ENCODE data around the gene GPR146. TPM values are rescaled to one million over a fixed set of nuclear protein-coding genes. Genes with fewer than 3 reads are reported as not detected.

The GPR146 gene
- total and polyA plus RNA-seq, 9 of the 15 experiments (the other 6 are each of a cell fraction or from before 2014, with no cell fraction given) = 0.22 to 3.6 (median 0.64) TPM; not detected in 2

DNA sequence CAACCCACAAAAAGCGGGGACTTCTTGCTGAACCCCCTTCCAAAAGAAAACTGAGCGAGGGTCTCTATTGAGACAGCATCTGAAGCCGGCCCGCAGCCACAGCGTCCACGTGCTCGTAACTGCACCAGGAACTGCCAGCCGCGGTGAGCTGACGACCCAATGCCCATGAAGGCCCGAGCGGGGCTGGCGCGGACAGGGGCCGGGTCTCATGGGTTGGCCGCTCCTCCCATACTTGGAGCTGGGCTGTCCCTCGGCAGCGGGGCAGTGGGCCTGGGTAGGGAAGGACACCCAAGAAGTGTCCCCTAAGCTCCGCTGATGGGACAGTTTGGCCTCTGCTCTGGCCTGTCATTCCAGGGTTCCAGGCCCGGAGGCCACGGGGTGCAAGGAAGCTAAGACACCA is 39.0 kb upstream of the GPR146 start:
- H3K9me3 ChIP-seq (replicated peaks; ENCODE audit: control insufficient read depth, insufficient read depth, low read depth, low read length) = no peaks in the 10 kb centered on the region
- H4K20me1 ChIP-seq (replicated peaks; ENCODE audit: control insufficient read depth, insufficient read depth, low read length) = no peaks in the 10 kb centered on the region; the same call in 1 of the 2 replicates
- H3K4me3 ChIP-seq = no peak overlapping the region
- H3K4me1 ChIP-seq (replicated peaks in 1 of 2; ENCODE audit: control insufficient read depth in 2 of 2, insufficient read depth in 2 of 2, low read length in 2 of 2) = peaks cover 0 to 44% of the 10 kb centered on the region in 2 experiments; a peak in 1 of 5 replicates
- no peak overlapping the region for H3K27ac ChIP-seq (ENCODE audit: extremely low read depth, low read depth, low read length)
- H2AFZ ChIP-seq (ENCODE audit: low read depth, low read length) = no peak overlapping the region
- no peak for FAIRE-seq
- ChIA-PET CTCF (ENCODE audit: low intra/inter-chr PET ratio) (no interaction called here), POLR2A (interaction anchor here (0.6 kb wide), 1 partner anchor 15 kb away, joined by 7 read pairs; no protein-coding TSS in a partner anchor)
- WGBS (ENCODE audit: insufficient coverage, low coverage, missing lambda C conversion rate) = 92% methylated on average over 18 of the region's 21 CpGs
- no peaks in the 10 kb centered on the region for H3K9me1 ChIP-seq (ENCODE audit: control insufficient read depth, insufficient read depth, low read length)
- intact Hi-C loops (cut with micrococcal nuclease) (no loop called here), in situ Hi-C loops (cut with MboI) (no loop called here)
- DNase-seq (ENCODE audit: extremely low read depth in 1 of 4, low spot score in 3 of 4) = no peak
- H3K36me3 ChIP-seq (ENCODE audit: control insufficient read depth, insufficient read depth, low read length) = peaks cover 22% of the 10 kb centered on the region; the same call in 2 of the 3 replicates
- no peak for TF ChIP-seq NFE2 (IDR thresholded peaks at IDR 0.05; ENCODE audit: low read depth)
- no peak for TF ChIP-seq ZNF780A (CRISPR knock-in tag; IDR thresholded peaks at IDR 0.05)
- TF ChIP-seq PHB (CRISPR knock-in tag; IDR thresholded peaks at IDR 0.05) = no peak
- no peak for TF ChIP-seq PRPF4 (IDR thresholded peaks at IDR 0.05; ENCODE audit: insufficient read depth, low read depth, low read length, poor library complexity, severe bottlenecking)
- TF ChIP-seq POLR2G (IDR thresholded peaks at IDR 0.05; ENCODE audit: low read depth, low read length) = peak; percentile 30; the same call in 1 of the 2 replicates
- no peak overlapping the region; a peak in 1 of 4 replicates for H3K9ac ChIP-seq (ENCODE audit: insufficient read depth in 1 of 2, low read depth in 2 of 2, low read length in 2 of 2)
- H3K27me3 ChIP-seq (ENCODE audit: control insufficient read depth in 2 of 2, insufficient read depth in 2 of 2, low read length in 2 of 2) = no peaks in the 10 kb centered on the region
- no peak overlapping the region for H3K4me2 ChIP-seq (ENCODE audit: insufficient read depth, low read length)
- ATAC-seq = no peak
- BruUV-seq (replicated peaks) = no TSS peak
- no peaks in the 10 kb centered on the region for H3K79me2 ChIP-seq (ENCODE audit: control insufficient read depth, insufficient read depth, low read length)

DNA sequence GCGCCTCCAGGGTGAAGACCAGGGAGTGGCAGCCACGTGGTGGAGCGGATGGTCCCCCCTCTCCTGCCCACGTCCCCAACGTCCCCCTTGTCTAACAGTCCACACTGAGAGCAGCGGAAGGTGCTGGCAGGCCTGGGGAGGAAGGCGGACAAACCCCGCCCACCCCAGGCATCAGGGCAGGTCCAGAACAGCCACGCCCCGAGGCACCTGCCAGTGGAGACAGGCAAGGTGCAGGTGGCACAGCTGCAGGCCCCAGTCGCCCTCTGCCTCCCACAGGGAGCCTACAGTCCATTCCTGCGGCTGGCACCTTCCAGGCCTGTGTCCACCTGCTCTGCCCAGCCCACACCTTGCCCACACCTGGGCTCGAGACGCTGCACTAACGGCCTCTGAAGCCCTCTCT is 36.4 kb upstream of the GPR146 start:
- WGBS (ENCODE audit: insufficient coverage, low coverage, missing lambda C conversion rate) = 95% methylated on average over 7 of the region's 15 CpGs
- POLR2A ChIA-PET = no interaction called here

More for the DNA sequence above, 36.4 kb upstream of the GPR146 start:
- DNase-seq (ENCODE audit: extremely low read depth in 1 of 4, low spot score in 3 of 4) (no peak), FAIRE-seq (no peak), ATAC-seq (no peak)
- in situ Hi-C loops (cut with MboI) = no loop called here
- H4K20me1 ChIP-seq (replicated peaks; ENCODE audit: control insufficient read depth, insufficient read depth, low read length) = no peaks in the 10 kb centered on the region; the same call in 1 of the 2 replicates
- TF ChIP-seq GATAD2B (IDR thresholded peaks at IDR 0.05; ENCODE audit: borderline replicate concordance) = no peak
- no peak for TF ChIP-seq KDM1A (IDR thresholded peaks at IDR 0.05)
- no peak for TF ChIP-seq EWSR1 (IDR thresholded peaks at IDR 0.05; ENCODE audit: borderline replicate concordance, low read depth, partially characterized antibody)
- TF ChIP-seq, protein P1, sequence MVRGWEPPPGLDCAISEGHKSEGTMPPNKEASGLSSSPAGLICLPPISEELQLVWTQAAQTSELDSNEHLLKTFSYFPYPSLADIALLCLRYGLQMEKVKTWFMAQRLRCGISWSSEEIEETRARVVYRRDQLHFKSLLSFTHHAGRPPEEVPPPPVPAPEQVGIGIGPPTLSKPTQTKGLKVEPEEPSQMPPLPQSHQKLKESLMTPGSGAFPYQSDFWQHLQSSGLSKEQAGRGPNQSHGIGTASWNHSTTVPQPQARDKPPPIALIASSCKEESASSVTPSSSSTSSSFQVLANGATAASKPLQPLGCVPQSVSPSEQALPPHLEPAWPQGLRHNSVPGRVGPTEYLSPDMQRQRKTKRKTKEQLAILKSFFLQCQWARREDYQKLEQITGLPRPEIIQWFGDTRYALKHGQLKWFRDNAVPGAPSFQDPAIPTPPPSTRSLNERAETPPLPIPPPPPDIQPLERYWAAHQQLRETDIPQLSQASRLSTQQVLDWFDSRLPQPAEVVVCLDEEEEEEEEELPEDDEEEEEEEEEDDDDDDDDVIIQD (CRISPR knock-in tag; IDR thresholded peaks at IDR 0.05) = no peak
- no peak for TF ChIP-seq ZNF707 (CRISPR knock-in tag; conservative IDR thresholded peaks at IDR 0.05)
- no peak for TF ChIP-seq CC2D1A (IDR thresholded peaks at IDR 0.05)
- TF ChIP-seq SRSF3 (IDR thresholded peaks at IDR 0.05; ENCODE audit: insufficient read depth, low read length) = no peak
- TF ChIP-seq CAMTA2 (CRISPR knock-in tag; conservative IDR thresholded peaks at IDR 0.05) = no peak
- no peaks in the 10 kb centered on the region for H3K9me1 ChIP-seq (ENCODE audit: control insufficient read depth, insufficient read depth, low read length)
- H3K36me3 ChIP-seq (ENCODE audit: control insufficient read depth, insufficient read depth, low read length) = peaks cover 19% of the 10 kb centered on the region; the same call in 2 of the 3 replicates
- H3K27me3 ChIP-seq (ENCODE audit: control insufficient read depth in 2 of 2, insufficient read depth in 2 of 2, low read length in 2 of 2) = no peaks in the 10 kb centered on the region
- H3K79me2 ChIP-seq (ENCODE audit: control insufficient read depth, insufficient read depth, low read length) = peaks cover 8% of the 10 kb centered on the region
- H3K27ac ChIP-seq (ENCODE audit: extremely low read depth, low read depth, low read length) = no peak overlapping the region
- H3K9me3 ChIP-seq (replicated peaks; ENCODE audit: control insufficient read depth, insufficient read depth, low read depth, low read length) = no peaks in the 10 kb centered on the region
- CTCF ChIA-PET (ENCODE audit: low intra/inter-chr PET ratio) = interaction anchor here (0.6 kb wide), 1 partner anchor 15 kb away, joined by 3 read pairs; no protein-coding TSS in a partner anchor
- intact Hi-C loops (cut with micrococcal nuclease) = no loop called here
- no peak overlapping the region for H3K9ac ChIP-seq (ENCODE audit: insufficient read depth in 1 of 2, low read depth in 2 of 2, low read length in 2 of 2)
- no peak overlapping the region for H3K4me3 ChIP-seq
- no peak overlapping the region for H3K4me2 ChIP-seq (ENCODE audit: insufficient read depth, low read length)
- H2AFZ ChIP-seq (ENCODE audit: low read depth, low read length) = no peak overlapping the region
- BruUV-seq (replicated peaks) = no TSS peak
- H3K4me1 ChIP-seq (replicated peaks in 1 of 2; ENCODE audit: control insufficient read depth in 2 of 2, insufficient read depth in 2 of 2, low read length in 2 of 2) = peaks cover 0 to 59% of the 10 kb centered on the region in 2 experiments; a peak in 2 of 5 replicates
